Endothelial cell of umbilical vein (primary cell): ENCODE measurements around the gene RNASE8. TPM values are rescaled to one million over a fixed set of nuclear protein-coding genes. Genes with fewer than 3 reads are reported as not detected.

Experiments
- BruUV-seq: library from RNA; stranded (reverse); fragments of 400-500 nt; replicated peaks from 2 replicates; lab custom pipeline; 2021; lab: Mats Ljungman, UMichigan
- CTCF ChIA-PET: fragments of 300-600, 350-600 bp; sonication (Branson Sonifier 250); formaldehyde crosslinking; loops from one replicate; lab custom pipeline; 2021; ENCODE audit warnings: antibody characterized with exemption, inconsistent platforms; lab: Charles Lee
- POLR2A ChIA-PET: fragments of 300-600, 350-600 bp; sonication (Branson Sonifier 250); formaldehyde crosslinking; loops from one replicate; lab custom pipeline; 2021; ENCODE audit warnings: antibody characterized with exemption, inconsistent platforms; lab: Charles Lee
- DNase-seq: peaks from one replicate; pipeline ENCODE4 v3.0.0-alpha.2; 2011; ENCODE audit warnings: low read depth, low spot score
- FAIRE-seq: peaks from 2 replicates; lab custom pipeline; 2011; peaks lifted over from hg19 to GRCh38; lab: Jason Lieb, UNC
- H2AFZ ChIP-seq: 2 replicates; pipeline ENCODE4 v1.6.0; 2012; ENCODE audit warnings: low read depth, low read length, control low read depth, inconsistent platforms
- H3K27ac ChIP-seq: 2 replicates; pipeline ENCODE4 v1.5.1; 2011; ENCODE audit warnings: low read depth, mild to moderate bottlenecking, control low read depth, low read length, moderate library complexity; ENCODE audit not compliant: insufficient read depth
- H3K27me3 ChIP-seq, 2 experiments: 2 replicates each; pipeline versions ENCODE4 v1.6.0 to v1.6.1; 2011; ENCODE audit warnings: low read length in 2 of 2, mixed read lengths in 1 of 2; ENCODE audit not compliant: control insufficient read depth in 2 of 2, insufficient read depth in 2 of 2
- H3K36me3 ChIP-seq, 2 experiments: 2 replicates in 1 of 2; 3 replicates in 1 of 2; pipeline ENCODE4 v1.5.1; 2011; ENCODE audit warnings: low read length in 2 of 2, mild to moderate bottlenecking in 1 of 2, moderate library complexity in 1 of 2; ENCODE audit not compliant: control insufficient read depth in 2 of 2, insufficient read depth in 2 of 2; ENCODE audit errors: extremely low read depth in 1 of 2
- H3K4me1 ChIP-seq: 3 replicates; pipeline ENCODE4 v1.5.1; 2011; ENCODE audit warnings: mild to moderate bottlenecking, low read length; ENCODE audit not compliant: control insufficient read depth, insufficient read depth; ENCODE audit errors: extremely low read depth
- H3K4me2 ChIP-seq: 2 replicates; pipeline ENCODE4 v1.6.1; 2011; ENCODE audit warnings: low read length, control low read depth, mixed read lengths; ENCODE audit not compliant: insufficient read depth
- H3K4me3 ChIP-seq, 3 experiments: fragments of 200-600 bp in 1 of 3; sonication (generic), shearing (Covaris generic) in 1 of 3; replicated peaks in 1 of 3; 2 replicates each; pipeline ENCODE4 v1.5.1; 2011 to 2016; ENCODE audit warnings: control low read depth in 3 of 3, low read length in 3 of 3, mild to moderate bottlenecking in 2 of 3, inconsistent platforms in 1 of 3, low read depth in 1 of 3, moderate library complexity in 1 of 3; ENCODE audit not compliant: insufficient read depth in 1 of 3
- H3K79me2 ChIP-seq: 2 replicates; pipeline ENCODE4 v1.6.0; 2012; ENCODE audit warnings: low read length, inconsistent platforms; ENCODE audit not compliant: control insufficient read depth, insufficient read depth
- H3K9ac ChIP-seq: replicated peaks from 2 replicates; pipeline ENCODE3; 2011; ENCODE audit warnings: low read length, control low read depth; ENCODE audit not compliant: insufficient read depth; ENCODE audit errors: extremely low read depth
- H3K9me1 ChIP-seq: replicated peaks from 3 replicates; pipeline ENCODE4 v1.6.0; 2011; ENCODE audit warnings: mild to moderate bottlenecking, low read length; ENCODE audit not compliant: control insufficient read depth, insufficient read depth; ENCODE audit errors: extremely low read depth
- H3K9me3 ChIP-seq: replicated peaks from 2 replicates; pipeline ENCODE4 v1.5.1; 2012; ENCODE audit warnings: low read length, inconsistent platforms; ENCODE audit not compliant: control insufficient read depth, insufficient read depth
- H4K20me1 ChIP-seq: replicated peaks from 2 replicates; pipeline ENCODE3; 2011; ENCODE audit warnings: mild to moderate bottlenecking, low read length; ENCODE audit not compliant: control insufficient read depth, insufficient read depth; ENCODE audit errors: extremely low read depth
- CTCF ChIP-seq, 2 donors: IDR thresholded peaks; 1 replicate in 1 of 2; 2 replicates in 1 of 2; pipeline ENCODE4 v1.5.1; 2011; ENCODE audit warnings: low read length in 2 of 2, mild to moderate bottlenecking in 2 of 2, moderate library complexity in 2 of 2, control low read depth in 1 of 2, inconsistent platforms in 1 of 2, low read depth in 1 of 2; ENCODE audit not compliant: insufficient read depth in 1 of 2; ENCODE audit errors: extremely low read depth in 1 of 2
- EZH2 ChIP-seq: IDR thresholded peaks from 2 replicates; pipeline ENCODE4 v1.6.1; 2012; ENCODE audit warnings: borderline replicate concordance, low read depth, mild to moderate bottlenecking, moderate library complexity, low read length, inconsistent platforms; ENCODE audit not compliant: severe bottlenecking
- FOS ChIP-seq: IDR thresholded peaks from 2 replicates; pipeline ENCODE4 v1.6.1; 2011; ENCODE audit warnings: mild to moderate bottlenecking, low read length, moderate library complexity, borderline replicate concordance; ENCODE audit not compliant: insufficient read depth
- GATA2 ChIP-seq: IDR thresholded peaks from 2 replicates; pipeline ENCODE4 v1.7.0; 2011; ENCODE audit warnings: low read depth, mild to moderate bottlenecking, moderate library complexity, mixed read lengths, low read length; ENCODE audit not compliant: insufficient read length, insufficient read depth
- JUN ChIP-seq: IDR thresholded peaks from 2 replicates; pipeline ENCODE4 v1.6.1; 2011; ENCODE audit warnings: borderline replicate concordance, low read depth; ENCODE audit not compliant: insufficient read length, insufficient read depth
- MAX ChIP-seq: IDR thresholded peaks from 2 replicates; pipeline ENCODE4 v1.6.1; 2011; ENCODE audit not compliant: insufficient read depth, insufficient read length
- MYC ChIP-seq: IDR thresholded peaks from one replicate; pipeline ENCODE4 v1.6.1; 2011; ENCODE audit warnings: mild to moderate bottlenecking, low read depth, low read length
- POLR2A ChIP-seq: IDR thresholded peaks from 2 replicates; pipeline ENCODE4 v1.6.1; 2012; ENCODE audit warnings: low read depth, mild to moderate bottlenecking, control low read depth, low read length
- POLR2AphosphoS5 ChIP-seq: IDR thresholded peaks from 2 replicates; pipeline ENCODE4 v1.6.1; 2012; ENCODE audit warnings: low read depth, mild to moderate bottlenecking, control low read depth, low read length, moderate library complexity; ENCODE audit not compliant: insufficient read depth
- dilution Hi-C: fragments of 300-500 bp; cut with MboI; formaldehyde crosslinking; loops from one replicate; pipeline ENCODE4 v1.15.0; 2019; ENCODE audit warnings: low sequenced_read_pairs; ENCODE audit not compliant: extremely low pct_ligation_motif_present
- intact Hi-C: fragments of 100-400 bp; cut with micrococcal nuclease; formaldehyde crosslinking; loops from one replicate; pipeline ENCODE4 v1.10.0; 2022
- polyA plus RNA-seq, 4 experiments: library from polyadenylated mRNA; depleted of rRNA in 3 of 4; stranded (reverse) in 3 of 4; unstranded in 1 of 4; fragments of >200 nt; gene quantifications; 2 replicates each; pipeline versions ENCODE4 v1.2.1 to v1.2.3, GENCODE V29; 2011 to 2012; ENCODE audit warnings: missing spikeins in 1 of 4
- total RNA-seq: library from RNA; stranded (reverse); gene quantifications from 2 replicates; pipeline ENCODE4 v1.2.3, GENCODE V29; 2021

The RNASE8 gene
- total and polyA plus RNA-seq, 2 donors (not counting 3 experiments of a cell fraction or from before 2014, with no cell fraction given), result not detected

- no peak for FAIRE-seq
- Histone ChIP-seq H3K79me2 (no peaks in the 10 kb centered on the region), H3K9ac (no peak overlapping the region), H3K4me3 (no peak overlapping the region), H2AFZ (no peak overlapping the region), H3K27me3 (peaks cover 46 to 53% of the 10 kb centered on the region in 2 experiments), H3K27ac (no peak overlapping the region), H3K9me3 (no peaks in the 10 kb centered on the region), H3K4me2 (no peak overlapping the region), H3K4me1 (no peaks in the 10 kb centered on the region), H3K9me1 (no peaks in the 10 kb centered on the region), H3K36me3 (no peaks in the 10 kb centered on the region), H4K20me1 (no peaks in the 10 kb centered on the region)
- CTCF ChIA-PET, result interaction anchor here (1.7 kb wide), 1 partner anchor 12 kb away, joined by 13 read pairs; no protein-coding TSS in a partner anchor
- no peak for DNase-seq
- POLR2A ChIA-PET, result no interaction called here
- no TSS peak for BruUV-seq
- TF ChIP-seq CTCF (IDR thresholded peaks at IDR 0.05; ENCODE audit: extremely low read depth in 1 of 2, insufficient read depth in 1 of 2, low read depth in 1 of 2, low read length in 2 of 2), result no peak
- dilution Hi-C loops (no loop called here), intact Hi-C loops (no loop called here)
Measured at GRCh38 chr14:21026988-21027315, 30.7 kb upstream of the RNASE8 start.

- intact Hi-C loops, result no loop called here
Measured at GRCh38 chr14:21029917-21030316, 27.7 kb upstream of the RNASE8 start, which contains the start of gene TPPP2. TPPP2 (plus strand) TSS chr14:21030217; CDS start chr14:21030582, 365 bp downstream.

More at GRCh38 chr14:21029917-21030316, 27.7 kb upstream of the RNASE8 start, which contains the start of gene TPPP2:
- Histone ChIP-seq H2AFZ (no peak within 1 kb of the TSS), H3K9ac (no peak within 1 kb of the TSS), H3K27ac (no peak within 1 kb of the TSS), H3K79me2 (no peaks in the 10 kb centered on the region), H3K9me3 (no peaks in the 10 kb centered on the region), H3K9me1 (no peaks in the 10 kb centered on the region), H3K4me1 (no peaks in the 10 kb centered on the region), H3K4me3 (no peak within 1 kb of the TSS), H4K20me1 (no peaks in the 10 kb centered on the region), H3K27me3 (peaks cover 30 to 34% of the 10 kb centered on the region in 2 experiments), H3K4me2 (no peak within 1 kb of the TSS), H3K36me3 (no peaks in the 10 kb centered on the region)
- POLR2A ChIA-PET, result no interaction called here
- BruUV-seq, result no TSS peak
- TF ChIP-seq POLR2A (no peak), CTCF (IDR thresholded peaks at IDR 0.05; ENCODE audit: extremely low read depth in 1 of 2, insufficient read depth in 1 of 2, low read depth in 1 of 2, low read length in 2 of 2) (no peak), POLR2AphosphoS5 (no peak), MYC (no peak), JUN (no peak), EZH2 (no peak), MAX (no peak), GATA2 (no peak), FOS (no peak)
- FAIRE-seq (no peak), DNase-seq (no peak)
- CTCF ChIA-PET, result interaction anchor here (0.5 to 10.1 kb wide), 3 partner anchors 8 to 22 kb away, joined by 3 to 86 read pairs (median 3); no protein-coding TSS in a partner anchor
- dilution Hi-C loops, result no loop called here
